T-cell (primary cell): ENCODE results near the gene TBC1D4. TPM values are rescaled to one million over a fixed set of nuclear protein-coding genes. Genes with fewer than 3 reads are reported as not detected.
"Not testable (repeated sequence)": the region's sequence is repeated elsewhere in the genome, so short reads cannot be mapped to it uniquely, and the experiment has no call there.

ENCODE experiments used
- ATAC-seq, 4 experiments: fragments of 200-7000 bp in 3 of 4; fragments of 150-1000 bp in 1 of 4; cut with Tn5 transposase; replicated peaks in 1 of 4; 1 replicate in 3 of 4; 2 replicates in 1 of 4; pipeline ENCODE4 v1.10.0; 2021; ENCODE audit warnings: moderate library complexity in 3 of 4, mild to moderate bottlenecking in 2 of 4, moderate number of reproducible peaks in 1 of 4
- CTCF ChIA-PET, 2 donors: fragments of 300-600 bp; sonication (Branson Sonifier 250); formaldehyde crosslinking; loops; one replicate each; lab custom pipeline; 2022; ENCODE audit warnings: antibody characterized with exemption in 2 of 2; lab: Charles Lee
- POLR2A ChIA-PET, 2 donors: fragments of 300-600 bp; sonication (Branson Sonifier 250); formaldehyde crosslinking; loops; one replicate each; lab custom pipeline; 2022; ENCODE audit warnings: antibody characterized with exemption in 2 of 2; lab: Charles Lee
- DNase-seq, 35 experiments: peaks; one replicate each; pipeline versions ENCODE4 v3.0.0 to v3.0.0-alpha.2; 2013 to 2023
- H3K27ac ChIP-seq: one replicate; pipeline ENCODE4 v1.5.1; 2013; ENCODE audit warnings: low read length
- H3K27me3 ChIP-seq, 2 experiments: replicated peaks in 1 of 2; 1 replicate in 1 of 2; 2 replicates in 1 of 2; pipeline versions ENCODE4 v1.6.1 to v1.7.0; 2013; ENCODE audit warnings: low read length in 1 of 2, mixed read lengths in 1 of 2; ENCODE audit not compliant: control insufficient read depth in 2 of 2, insufficient read depth in 2 of 2; ENCODE audit errors: extremely low read depth in 1 of 2
- H3K36me3 ChIP-seq, 2 donors: 1 replicate in 1 of 2; 2 replicates in 1 of 2; pipeline versions ENCODE4 v1.6.1 to v1.7.0; 2013; ENCODE audit warnings: low read length in 1 of 2; ENCODE audit not compliant: control insufficient read depth in 2 of 2, insufficient read depth in 1 of 2; ENCODE audit errors: extremely low read depth in 1 of 2
- H3K4me1 ChIP-seq, 2 experiments: 1 replicate in 1 of 2; 2 replicates in 1 of 2; pipeline versions ENCODE4 v1.6.1 to v1.7.0; 2013; ENCODE audit warnings: low read length in 2 of 2, mixed read lengths in 1 of 2; ENCODE audit not compliant: insufficient read depth in 2 of 2, control insufficient read depth in 1 of 2; ENCODE audit errors: extremely low read depth in 1 of 2
- H3K4me3 ChIP-seq, 2 donors: 1 replicate in 1 of 2; 2 replicates in 1 of 2; pipeline versions ENCODE4 v1.5.1 to v1.7.0; 2013; ENCODE audit warnings: mild to moderate bottlenecking in 2 of 2, low read length in 1 of 2, moderate library complexity in 1 of 2; ENCODE audit not compliant: control insufficient read depth in 1 of 2; ENCODE audit errors: extremely low read depth in 1 of 2
- H3K9me3 ChIP-seq: 2 replicates; pipeline ENCODE4 v1.7.0; 2013
- H3K27ac Mint-ChIP-seq, 2 donors: one replicate each; pipeline ENCODE4 v1.8.0; 2020 to 2021; ENCODE audit warnings: mild to moderate bottlenecking in 2 of 2, mixed read lengths in 2 of 2
- H3K27me3 Mint-ChIP-seq, 2 donors: one replicate each; pipeline ENCODE4 v1.8.0; 2021 to 2022; ENCODE audit warnings: mixed read lengths in 2 of 2
- H3K36me3 Mint-ChIP-seq: one replicate; pipeline ENCODE4 v1.8.0; 2021; ENCODE audit warnings: mixed read lengths
- H3K4me1 Mint-ChIP-seq, 3 donors: one replicate each; pipeline ENCODE4 v1.8.0; 2020 to 2022; ENCODE audit warnings: mixed read lengths in 3 of 3, mild to moderate bottlenecking in 1 of 3
- H3K4me3 Mint-ChIP-seq, 3 donors: one replicate each; pipeline ENCODE4 v1.8.0; 2020 to 2022; ENCODE audit warnings: mild to moderate bottlenecking in 3 of 3, mixed read lengths in 3 of 3, moderate library complexity in 3 of 3
- H3K9me3 Mint-ChIP-seq, 3 donors: one replicate each; pipeline ENCODE4 v1.8.0; 2020 to 2022; ENCODE audit warnings: mixed read lengths in 3 of 3
- WGBS: methylation state at CpG from one replicate; pipeline ENCODE4 v1.1.5; 2013; ENCODE audit warnings: missing lambda C conversion rate; ENCODE audit not compliant: insufficient coverage; 5-methylcytosine and 5-hydroxymethylcytosine counted together
- total RNA-seq, 35 experiments: library from RNA in 6 of 35; stranded (reverse) in 6 of 35; fragments of 120-200 nt in 1 of 35; gene quantifications; one replicate each; pipeline versions ENCODE4 v1.2.1 to v1.2.4 and lab custom pipeline; 2013 to 2026

Gene TBC1D4
- total RNA-seq, 5 donors from 2014 or later (not counting 1 experiment from before 2014, with no cell fraction given) = 45.7 to 67.9 (median 56.8) TPM

DNA sequence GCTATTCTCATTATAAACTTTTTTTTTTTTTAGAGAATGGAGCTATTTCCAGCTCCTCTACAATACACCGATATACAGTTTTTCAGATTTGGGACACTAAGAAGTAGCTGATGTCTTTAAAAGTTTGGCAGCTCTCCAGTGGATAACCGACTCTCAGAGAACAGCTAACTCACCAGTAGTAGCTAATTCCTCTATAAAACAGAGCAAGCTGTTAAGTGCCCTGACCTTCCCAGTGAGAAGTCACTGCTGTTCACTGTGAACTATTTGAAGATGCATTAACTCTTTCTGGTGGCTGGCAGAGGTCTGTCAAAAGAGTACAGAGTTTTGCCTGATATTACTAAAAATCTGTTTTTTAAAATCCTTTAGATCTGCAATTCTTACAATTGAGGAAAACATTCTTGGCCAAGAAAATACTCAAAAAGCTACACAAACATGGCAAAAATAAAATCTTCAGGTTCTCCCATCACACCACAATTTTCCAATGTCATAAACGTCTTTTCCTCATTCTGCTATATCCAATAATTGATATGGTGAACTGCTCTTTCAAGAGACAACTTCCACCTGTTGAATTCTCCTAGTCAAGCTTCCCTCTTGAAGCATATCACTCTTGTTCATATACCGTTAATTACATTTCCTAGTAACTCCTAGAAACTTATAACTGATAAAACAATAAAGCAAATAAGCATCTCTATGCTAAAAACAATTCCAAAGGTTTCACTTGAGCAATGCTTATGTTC lies 44.2 kb downstream of the TBC1D4 start:
- no peak overlapping the region for H3K27ac ChIP-seq
- H3K4me1 Mint-ChIP-seq = no peaks in the 10 kb centered on the region
- H3K36me3 ChIP-seq = no peaks in the 10 kb centered on the region
- no peak overlapping the region for H3K4me3 Mint-ChIP-seq
- WGBS = 86% methylated on average over 1 of the region's 4 CpGs
- no peak for DNase-seq
- H3K27me3 ChIP-seq = peaks cover 0 to 3% of the 10 kb centered on the region in 2 experiments
- ChIA-PET CTCF (no interaction called here), POLR2A (interaction anchor here (0.5 to 0.7 kb wide), 2 partner anchors 323 to 1039 kb away, joined by 3 to 4 read pairs; no protein-coding TSS in a partner anchor)
- no peaks in the 10 kb centered on the region for H3K4me1 ChIP-seq
- no peak overlapping the region for H3K27ac Mint-ChIP-seq
- peaks cover 0 to 5% (median 0%) of the 10 kb centered on the region in 3 donors for H3K9me3 Mint-ChIP-seq
- no peaks in the 10 kb centered on the region for H3K9me3 ChIP-seq
- H3K27me3 Mint-ChIP-seq = peaks cover 0 to 6% of the 10 kb centered on the region in 2 donors
- no peaks in the 10 kb centered on the region for H3K36me3 Mint-ChIP-seq
- H3K4me3 ChIP-seq = no peak overlapping the region
- no peak for ATAC-seq

DNA sequence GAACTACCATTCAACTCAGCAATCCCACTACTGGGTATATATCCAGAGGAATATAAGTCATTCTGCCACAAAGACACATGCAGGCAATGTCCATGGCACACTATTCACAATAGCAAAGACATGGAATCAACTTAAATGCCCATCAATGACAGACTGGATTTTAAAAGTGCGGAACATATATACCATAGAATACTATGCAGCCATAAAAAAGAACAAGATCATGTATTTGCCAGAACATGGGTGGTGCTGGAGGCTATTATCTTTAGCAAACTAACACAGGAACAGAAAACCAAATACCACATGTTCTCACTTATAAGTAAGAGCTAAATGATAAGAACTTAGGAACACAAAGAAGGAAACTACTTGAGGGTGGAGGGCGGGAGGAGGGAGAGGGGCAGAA lies 47.8 kb downstream of the TBC1D4 start:
- H3K4me1 ChIP-seq, H3K27me3 ChIP-seq, H3K4me1 Mint-ChIP-seq, H3K27ac Mint-ChIP-seq, POLR2A ChIA-PET, H3K4me3 Mint-ChIP-seq, H3K4me3 ChIP-seq, H3K9me3 Mint-ChIP-seq, H3K9me3 ChIP-seq, ATAC-seq, CTCF ChIA-PET, H3K36me3 ChIP-seq, H3K27ac ChIP-seq, H3K36me3 Mint-ChIP-seq, DNase-seq: not testable (repeated sequence)
- H3K27me3 Mint-ChIP-seq = peaks cover 16 to 17% of the 10 kb centered on the region in 2 donors
- no CpG with 5 or more reads among the region's 2 CpGs for WGBS

DNA sequence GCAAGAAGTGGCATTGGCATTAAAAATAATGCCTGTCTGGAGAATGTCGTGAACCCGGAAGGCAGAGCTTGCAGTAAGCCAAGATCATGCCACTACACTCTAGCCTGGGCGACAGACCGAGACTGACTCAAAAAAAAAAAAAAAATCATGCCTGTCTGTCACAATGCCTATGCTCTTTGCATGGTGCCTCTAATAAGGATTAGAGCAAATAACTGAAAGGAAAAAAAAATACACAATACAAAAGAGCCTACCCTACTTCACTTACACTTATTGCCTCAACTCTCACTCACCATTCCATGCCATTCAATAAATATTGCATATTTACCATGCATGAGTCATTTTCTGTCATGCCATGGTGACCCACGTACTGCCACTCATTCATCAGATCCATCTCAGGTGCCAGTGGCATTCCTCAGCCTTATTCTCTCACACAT lies 49.1 kb downstream of the TBC1D4 start:
- POLR2A ChIA-PET = no interaction called here
- 70% methylated on average over 3 of the region's 5 CpGs for WGBS
- peaks cover 0 to 5% (median 0%) of the 10 kb centered on the region in 3 donors for H3K9me3 Mint-ChIP-seq
- H3K4me1 Mint-ChIP-seq = no peaks in the 10 kb centered on the region
- H3K4me3 Mint-ChIP-seq = no peak overlapping the region
- H3K4me1 ChIP-seq = no peaks in the 10 kb centered on the region
- H3K27ac Mint-ChIP-seq = no peak overlapping the region
- no peaks in the 10 kb centered on the region for H3K36me3 ChIP-seq
- no peak overlapping the region for H3K27ac ChIP-seq
- no peaks in the 10 kb centered on the region for H3K9me3 ChIP-seq
- DNase-seq = no peak
- H3K27me3 ChIP-seq = peaks cover 0 to 3% of the 10 kb centered on the region in 2 experiments
- no peak overlapping the region for H3K4me3 ChIP-seq
- peaks cover 18 to 20% of the 10 kb centered on the region in 2 donors for H3K27me3 Mint-ChIP-seq
- CTCF ChIA-PET = no interaction called here
- ATAC-seq = no peak
- no peaks in the 10 kb centered on the region for H3K36me3 Mint-ChIP-seq

DNA sequence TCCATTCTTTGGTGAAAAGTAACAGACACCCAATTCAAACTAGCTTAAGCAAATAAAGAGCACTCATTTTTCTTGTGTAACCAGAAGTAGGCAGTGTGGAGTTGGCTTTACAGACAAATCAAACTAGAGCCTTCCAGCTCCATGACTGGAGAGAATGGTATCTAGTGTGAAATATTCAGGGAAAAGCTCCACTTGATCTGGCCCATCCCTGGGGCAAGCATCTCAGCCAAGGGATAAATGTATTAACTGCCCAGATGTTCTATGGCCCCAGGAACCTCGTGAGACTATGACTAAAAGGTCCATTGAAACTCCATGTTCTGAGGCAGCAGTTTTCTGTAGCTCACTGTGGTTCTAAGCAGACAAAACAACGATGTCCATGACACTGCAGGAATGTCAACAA lies 49.9 kb downstream of the TBC1D4 start:
- Mint-ChIP-seq H3K9me3 (peaks cover 0 to 5% (median 0%) of the 10 kb centered on the region in 3 donors), H3K4me3 (no peak overlapping the region), H3K36me3 (no peaks in the 10 kb centered on the region), H3K27ac (no peak overlapping the region), H3K4me1 (no peaks in the 10 kb centered on the region), H3K27me3 (peaks cover 18 to 24% of the 10 kb centered on the region in 2 donors)
- Histone ChIP-seq H3K27me3 (peaks cover 0 to 3% of the 10 kb centered on the region in 2 experiments), H3K4me1 (no peaks in the 10 kb centered on the region), H3K9me3 (no peaks in the 10 kb centered on the region), H3K27ac (no peak overlapping the region), H3K4me3 (no peak overlapping the region), H3K36me3 (no peaks in the 10 kb centered on the region)
- POLR2A ChIA-PET = no interaction called here
- 40% methylated on average over 1 of the region's 2 CpGs for WGBS
- no peak for ATAC-seq
- CTCF ChIA-PET = no interaction called here
- DNase-seq = no peak

DNA sequence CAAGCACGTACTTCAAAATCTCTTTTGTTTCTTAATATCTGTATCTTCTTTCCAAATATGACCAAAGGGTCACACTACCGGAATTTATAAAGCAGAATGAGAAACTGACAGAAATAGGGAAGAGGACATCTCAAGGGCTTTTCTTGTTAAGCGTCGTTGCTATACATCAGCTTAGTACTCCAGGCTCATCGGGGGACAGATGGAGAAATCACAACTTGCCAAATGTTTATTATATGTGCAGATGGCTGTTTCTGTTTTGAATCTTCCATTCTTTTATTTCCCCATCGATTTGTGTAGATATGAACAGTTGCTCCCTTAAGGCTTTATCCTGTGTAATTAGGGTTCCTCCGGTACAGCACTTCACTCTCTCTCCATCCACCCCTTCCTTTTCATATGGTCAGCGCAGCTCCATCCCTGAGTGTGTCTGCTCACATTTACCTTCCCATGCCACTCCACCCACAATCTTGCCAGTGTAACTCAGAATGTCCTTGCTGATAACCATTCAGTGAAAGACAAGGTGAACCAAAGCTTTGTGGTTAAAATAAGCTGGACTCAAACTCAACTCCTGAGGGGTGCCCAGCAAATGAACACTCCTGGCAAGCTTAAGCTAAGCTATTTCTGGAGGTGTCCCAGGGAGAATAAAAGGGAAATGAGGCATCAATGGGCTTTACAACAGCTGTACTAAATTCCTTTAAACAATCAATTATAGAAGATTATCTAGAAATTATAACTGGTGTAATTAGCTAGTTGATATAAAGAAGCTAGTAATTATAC lies 51.3 kb downstream of the TBC1D4 start:
- Mint-ChIP-seq H3K27me3 (peaks cover 19 to 28% of the 10 kb centered on the region in 2 donors), H3K9me3 (peaks cover 0 to 5% (median 0%) of the 10 kb centered on the region in 3 donors), H3K36me3 (no peaks in the 10 kb centered on the region), H3K4me3 (no peak overlapping the region), H3K4me1 (no peaks in the 10 kb centered on the region), H3K27ac (no peak overlapping the region)
- no peaks in the 10 kb centered on the region for H3K27me3 ChIP-seq
- WGBS = no CpG with 5 or more reads among the region's 8 CpGs
- ChIA-PET CTCF (no interaction called here), POLR2A (interaction anchor here in 1 of 2 donors (0.6 kb wide), 1 partner anchor 84 kb away, joined by 3 read pairs; no protein-coding TSS in a partner anchor)
- no peak for ATAC-seq
- no peaks in the 10 kb centered on the region for H3K4me1 ChIP-seq
- H3K9me3 ChIP-seq = no peaks in the 10 kb centered on the region
- H3K27ac ChIP-seq = no peak overlapping the region
- H3K36me3 ChIP-seq = no peaks in the 10 kb centered on the region
- H3K4me3 ChIP-seq = no peak overlapping the region
- DNase-seq = no peak

DNA sequence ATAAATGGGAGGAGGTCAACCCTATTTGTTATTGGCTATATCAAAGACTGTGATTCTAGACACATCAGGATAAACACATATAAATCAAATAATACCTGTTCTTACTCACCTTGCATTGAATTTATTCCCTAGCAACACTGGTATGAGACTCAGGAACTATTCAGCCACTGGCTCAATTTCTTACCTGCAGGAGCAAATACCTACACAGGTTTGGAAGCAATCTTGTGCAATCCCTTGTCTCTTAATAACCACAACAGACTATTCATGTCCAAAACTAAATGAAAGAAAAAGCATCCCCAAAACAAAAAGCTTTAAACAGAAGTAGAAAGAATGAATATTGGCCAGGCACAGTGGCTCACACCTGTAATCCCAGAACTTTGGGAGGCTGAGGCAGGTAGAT lies 55.5 kb downstream of the TBC1D4 start:
- Mint-ChIP-seq H3K9me3 (peaks cover 0 to 6% (median 0%) of the 10 kb centered on the region in 3 donors), H3K27ac (no peak overlapping the region), H3K27me3 (peaks cover 21 to 36% of the 10 kb centered on the region in 2 donors), H3K36me3 (no peaks in the 10 kb centered on the region), H3K4me3 (no peak overlapping the region), H3K4me1 (no peaks in the 10 kb centered on the region)
- no peak overlapping the region for H3K27ac ChIP-seq
- ATAC-seq (no peak), DNase-seq (no peak)
- ChIA-PET POLR2A (no interaction called here), CTCF (interaction anchor here in 1 of 2 donors (0.7 kb wide), 1 partner anchor 496 kb away, joined by 3 read pairs; no protein-coding TSS in a partner anchor)
- no peaks in the 10 kb centered on the region for H3K36me3 ChIP-seq
- no peaks in the 10 kb centered on the region for H3K9me3 ChIP-seq
- peaks cover 0 to 3% of the 10 kb centered on the region in 2 experiments for H3K27me3 ChIP-seq
- no peaks in the 10 kb centered on the region for H3K4me1 ChIP-seq
- H3K4me3 ChIP-seq = no peak overlapping the region
